Psoas muscle (tissue), 8 donors: Measurements from ENCODE around the gene GPATCH2. TPM values are rescaled to one million over a fixed set of nuclear protein-coding genes. Genes with fewer than 3 reads are reported as not detected.

Source experiments
- ATAC-seq, 4 donors: fragments of 200-7000 bp; cut with Tn5 transposase; one replicate each; pipeline ENCODE4 v1.9.1; 2020; ENCODE audit warnings: moderate library complexity in 3 of 4, mild to moderate bottlenecking in 2 of 4
- DNase-seq, 2 donors: peaks; one replicate each; pipeline ENCODE4 v3.0.0-alpha.2; 2020
- H3K27ac ChIP-seq: fragments of 200-600 bp; one replicate; pipeline ENCODE4 v1.8.0; 2022
- H3K27me3 ChIP-seq, 3 donors: fragments of 200-600 bp in 1 of 3; one replicate each; pipeline versions ENCODE4 v1.6.1 to v1.8.0; 2013 to 2022; ENCODE audit warnings: low read length in 2 of 3, mild to moderate bottlenecking in 2 of 3, moderate library complexity in 1 of 3; ENCODE audit not compliant: insufficient read depth in 3 of 3
- H3K36me3 ChIP-seq, 2 donors: fragments of 200-600 bp in 1 of 2; one replicate each; pipeline versions ENCODE4 v1.6.1 to v1.8.0; 2013 to 2022; ENCODE audit warnings: low read depth in 1 of 2, mild to moderate bottlenecking in 1 of 2, moderate library complexity in 1 of 2; ENCODE audit not compliant: insufficient read depth in 1 of 2
- H3K4me1 ChIP-seq: fragments of 200-600 bp; one replicate; pipeline ENCODE4 v1.8.0; 2022
- H3K4me3 ChIP-seq: fragments of 200-600 bp; one replicate; pipeline ENCODE4 v1.8.0; 2022; ENCODE audit warnings: mild to moderate bottlenecking
- H3K9me3 ChIP-seq: fragments of 200-600 bp; one replicate; pipeline ENCODE4 v1.8.0; 2022
- CTCF ChIP-seq: fragments of 200-600 bp; IDR thresholded peaks from one replicate; pipeline ENCODE4 v1.8.0; 2022; ENCODE audit warnings: antibody characterized with exemption
- WGBS, 3 donors: extraction: QIAGEN DNeasy Blood & Tissue Kit; methylation state at CpG; one replicate each; pipeline versions ENCODE4 v1.1.6 to v1.1.7; 2013; 5-methylcytosine and 5-hydroxymethylcytosine counted together
- intact Hi-C, 2 donors: fragments of 100-400 bp; cut with DNase I; formaldehyde crosslinking; loops; one replicate each; pipeline versions ENCODE4 v1.11.0 to v1.14.2; 2022
- polyA plus RNA-seq, 3 donors: library from polyadenylated mRNA; stranded (reverse); fragments of 200-250 nt; gene quantifications; one replicate each; pipeline ENCODE4 v1.2.3, GENCODE V29; 2013
- total RNA-seq, 4 donors: library from RNA; stranded (reverse); fragmentation: NEBNext Ultra II Directional in 2 of 4; extraction: Animal tissue kit (Norgen Biotek cat#: 25700) in 2 of 4; gene quantifications; one replicate each; pipeline versions ENCODE4 v1.2.1 to v1.2.4, GENCODE V29; 2021 to 2023
- donor health status: healthy with polysubstance abuse.
- donor health status: DM: no; HTN: no; CAD: no; lungs with moderate emphysema.
- donor health status: Bipolar disorder and iron deficiency.
- donor health status: healthy.
- donor health status: DM: yes; HTN: yes; CAD: no.
- donor health status: DM: no; HTN: no; CAD: no.
- donor health status: DM: no; HTN: no; CAD: no.
- donor health status: DM: yes; HTN: yes; CAD: no.

GPATCH2 gene
- total and polyA plus RNA-seq, 7 donors, result 2.4 to 6.1 (median 3.7) TPM

- WGBS, 3 donors, result 15 to 25% (median 24%) methylated on average over 5 of the region's 5 CpGs
- intact Hi-C loops, result no loop called here
- Histone ChIP-seq H3K27me3 (no peaks in the 10 kb centered on the region), H3K9me3 (no peaks in the 10 kb centered on the region), H3K36me3 (no peaks in the 10 kb centered on the region), H3K27ac (no peak overlapping the region), H3K4me3 (no peak overlapping the region), H3K4me1 (no peaks in the 10 kb centered on the region)
- no peak for TF ChIP-seq CTCF
- DNase-seq (no peak), ATAC-seq (no peak)
These were observed 205.5 kb downstream of the GPATCH2 start for GRCh38 chr1:217425422-217425821.

- Histone ChIP-seq H3K27ac (no peak overlapping the region), H3K27me3 (no peaks in the 10 kb centered on the region), H3K4me3 (no peak overlapping the region), H3K36me3 (no peaks in the 10 kb centered on the region), H3K4me1 (no peaks in the 10 kb centered on the region), H3K9me3 (no peaks in the 10 kb centered on the region)
- ATAC-seq, result no peak
- 35 to 52% (median 44%) methylated on average over 2 of the region's 2 CpGs for WGBS, 3 donors
- intact Hi-C loops, result no loop called here
- DNase-seq, result no peak
- TF ChIP-seq CTCF, result no peak
These were observed 211.7 kb downstream of the GPATCH2 start for GRCh38 chr1:217419194-217419551.

GRCh38 chr1:217418269-217419193 lies 212.4 kb downstream of the GPATCH2 start:
- no peak for ATAC-seq
- WGBS, 3 donors, result 56 to 70% (median 64%) methylated on average over 14 of the region's 14 CpGs
- no peak overlapping the region for H3K27ac ChIP-seq
- no peaks in the 10 kb centered on the region for H3K27me3 ChIP-seq
- no peak for TF ChIP-seq CTCF
- H3K4me3 ChIP-seq, result no peak overlapping the region
- intact Hi-C loops, result no loop called here
- DNase-seq, result no peak
- no peaks in the 10 kb centered on the region for H3K36me3 ChIP-seq
- H3K4me1 ChIP-seq, result no peaks in the 10 kb centered on the region
- no peaks in the 10 kb centered on the region for H3K9me3 ChIP-seq

- Histone ChIP-seq H3K27ac (no peak overlapping the region), H3K4me3 (no peak overlapping the region), H3K4me1 (no peaks in the 10 kb centered on the region), H3K27me3 (no peaks in the 10 kb centered on the region), H3K9me3 (no peaks in the 10 kb centered on the region), H3K36me3 (no peaks in the 10 kb centered on the region)
- no peak for TF ChIP-seq CTCF
- WGBS, 3 donors, result 92 to 94% (median 94%) methylated on average over 3 of the region's 3 CpGs
- intact Hi-C loops, result no loop called here
- no peak for DNase-seq
- no peak for ATAC-seq
These were observed 213.5 kb downstream of the GPATCH2 start for GRCh38 chr1:217417363-217417762.
